22Rv1 (cell line): Measurements from ENCODE around the gene OOEP.

Experiments
- H3K27ac ChIP-seq: fragments of 450-650 bp; 2 replicates; pipeline ENCODE4 v1.5.1; 2017
- CTCF ChIP-seq: fragments of 450-650 bp; IDR thresholded peaks from 2 replicates; pipeline ENCODE4 v1.5.1; 2017; ENCODE audit warnings: mild to moderate bottlenecking
- ZFX ChIP-seq: fragments of 450-650 bp; IDR thresholded peaks from 2 replicates; pipeline ENCODE4 v1.6.1; 2017; ENCODE audit warnings: antibody characterized with exemption, borderline replicate concordance

The OOEP gene

GRCh38 chr6:73348550-73349204 lies 21.0 kb downstream of the OOEP start:
- H3K27ac ChIP-seq: no peak overlapping the region
- TF ChIP-seq ZFX: no peak

- no peak overlapping the region for H3K27ac ChIP-seq
- TF ChIP-seq ZFX (no peak), CTCF (no peak)
These were observed 26.5 kb downstream of the OOEP start for GRCh38 chr6:73343164-73343563.

- H3K27ac ChIP-seq: no peak overlapping the region
- TF ChIP-seq CTCF (no peak), ZFX (no peak)
These were observed 27.5 kb downstream of the OOEP start for GRCh38 chr6:73342174-73342573.

DNA sequence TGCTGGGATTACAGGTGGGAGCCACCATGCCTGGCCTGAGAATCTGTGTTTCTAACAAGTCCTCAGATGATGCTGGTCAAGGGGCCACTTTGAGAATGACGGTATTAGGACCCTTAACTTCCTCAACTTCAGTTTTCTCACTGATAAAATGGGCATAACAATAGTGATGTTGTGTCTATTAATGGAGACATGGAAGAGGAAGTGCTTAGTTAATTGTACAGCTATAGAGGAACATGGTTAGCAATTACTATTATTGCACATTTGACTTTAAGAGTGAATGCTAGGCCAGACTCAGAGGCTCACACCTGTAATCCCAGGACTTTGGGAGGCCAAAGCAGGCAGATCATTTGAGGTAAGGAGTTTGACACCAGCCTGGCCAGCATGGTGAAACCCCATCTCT lies 28.4 kb downstream of the OOEP start:
- no peak overlapping the region for H3K27ac ChIP-seq
- no peak for TF ChIP-seq CTCF
- TF ChIP-seq ZFX: no peak

DNA sequence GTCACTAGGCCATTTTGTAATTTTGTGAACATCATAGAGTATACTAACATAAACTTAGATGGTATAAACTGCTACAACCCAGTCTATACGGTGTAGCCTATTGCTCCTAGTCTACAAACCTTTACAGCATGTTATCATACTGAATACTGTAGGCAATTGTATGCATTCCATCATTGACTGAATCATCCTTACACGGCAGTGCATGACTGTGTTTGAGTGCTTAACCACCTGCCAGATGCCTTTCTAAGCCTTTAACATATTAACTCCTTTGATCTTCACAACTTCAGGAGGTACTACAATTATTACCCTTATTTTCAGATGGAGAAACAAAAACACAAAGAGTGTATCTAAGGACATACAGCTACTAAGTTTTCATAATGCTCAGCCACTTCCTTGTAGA lies 29.6 kb downstream of the OOEP start:
- no peak overlapping the region for H3K27ac ChIP-seq
- no peak for TF ChIP-seq CTCF
- TF ChIP-seq ZFX: no peak

GRCh38 chr6:73339340-73339739 lies 30.4 kb downstream of the OOEP start:
- no peak overlapping the region for H3K27ac ChIP-seq
- TF ChIP-seq ZFX: no peak

DNA sequence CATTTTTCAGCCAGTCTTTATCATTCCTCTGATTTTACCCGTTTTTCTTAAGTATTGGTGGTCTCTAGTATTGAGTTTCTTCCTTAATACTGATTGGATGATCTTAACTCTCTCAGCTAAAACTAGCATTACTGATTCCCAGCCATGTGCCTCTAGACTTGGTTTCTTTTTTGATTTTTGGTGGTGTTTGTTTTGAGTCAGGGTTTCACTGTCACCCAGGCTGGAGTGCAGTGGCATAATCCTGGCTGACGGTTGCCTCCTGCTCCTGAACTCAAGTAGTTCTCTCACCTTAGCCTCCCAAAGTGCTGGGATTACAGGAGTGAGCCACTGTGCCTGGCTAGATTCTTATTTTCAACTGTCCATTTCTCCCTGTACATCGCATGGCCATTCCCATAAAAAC lies 40.5 kb downstream of the OOEP start:
- TF ChIP-seq ZFX (no peak), CTCF (no peak)
- no peak overlapping the region for H3K27ac ChIP-seq

- TF ChIP-seq ZFX (no peak), CTCF (no peak)
- H3K27ac ChIP-seq: no peak overlapping the region
These were observed 40.9 kb downstream of the OOEP start for GRCh38 chr6:73328790-73329189.
